SK-N-SH (cell line): ENCODE results near the gene ATP1A2. TPM values are rescaled to one million over a fixed set of nuclear protein-coding genes. Genes with fewer than 3 reads are reported as not detected.

ENCODE experiments used
- CTCF ChIA-PET: fragments of 300-600, 350-600 bp; formaldehyde crosslinking; extraction: SDS; loops from one replicate; lab custom pipeline; 2021; lab: Yijun Ruan, JAX
- POLR2A ChIA-PET: fragments of 350-600 bp; sonication (Branson Sonifier 250); formaldehyde crosslinking; extraction: SDS; loops from one replicate; lab custom pipeline; 2020; ENCODE audit warnings: antibody characterized with exemption, inconsistent platforms; lab: Yijun Ruan, JAX
- DNase-seq: peaks from one replicate; pipeline ENCODE4 v3.0.0; 2012
- H2AFZ ChIP-seq: fragments of 200-600 bp; sonication (generic); 2 replicates; pipeline ENCODE4 v1.8.1; 2016; ENCODE audit warnings: antibody characterized with exemption, mild to moderate bottlenecking, low read depth
- H3F3A ChIP-seq: fragments of 200-600 bp; sonication (generic); replicated peaks from 2 replicates; pipeline ENCODE3; 2016; ENCODE audit warnings: antibody characterized with exemption, mild to moderate bottlenecking; ENCODE audit not compliant: insufficient read depth
- H3K27ac ChIP-seq, 2 experiments: fragments of 200-500 bp in 1 of 2; fragments of 200-600 bp in 1 of 2; sonication (Bioruptor generic) in 1 of 2; sonication (generic), shearing (Covaris generic) in 1 of 2; 2 replicates each; pipeline versions ENCODE4 v1.5.1 to v1.6.1; 2014 to 2016; ENCODE audit warnings: low read depth in 2 of 2, inconsistent platforms in 1 of 2, low read length in 1 of 2, mild to moderate bottlenecking in 1 of 2, mixed read lengths in 1 of 2
- H3K27me3 ChIP-seq: fragments of 200-600 bp; sonication (generic), shearing (Covaris generic); 2 replicates; pipeline ENCODE4 v1.6.1; 2016; ENCODE audit warnings: mixed run types; ENCODE audit not compliant: insufficient read depth
- H3K36me3 ChIP-seq, 2 experiments: fragments of 200-500 bp in 1 of 2; fragments of 200-600 bp in 1 of 2; sonication (Bioruptor generic) in 1 of 2; sonication (generic) in 1 of 2; replicated peaks in 1 of 2; 2 replicates each; pipeline versions ENCODE3 to v1.5.1; 2014 to 2016; ENCODE audit warnings: low read length in 1 of 2, mild to moderate bottlenecking in 1 of 2; ENCODE audit not compliant: insufficient read depth in 2 of 2, control insufficient read depth in 1 of 2
- H3K4me1 ChIP-seq, 2 experiments: fragments of 200-500 bp in 1 of 2; fragments of 200-600 bp in 1 of 2; sonication (Bioruptor generic) in 1 of 2; sonication (generic), shearing (Covaris generic) in 1 of 2; 2 replicates each; pipeline versions ENCODE4 v1.5.1 to v1.6.1; 2014 to 2016; ENCODE audit warnings: low read depth in 1 of 2, low read length in 1 of 2, mixed run types in 1 of 2; ENCODE audit not compliant: insufficient read depth in 2 of 2, control insufficient read depth in 1 of 2
- H3K4me2 ChIP-seq: fragments of 200-600 bp; sonication (generic), shearing (Covaris generic); 2 replicates; pipeline ENCODE4 v1.6.1; 2017; ENCODE audit warnings: mixed run types
- H3K4me3 ChIP-seq, 2 experiments: fragments of 200-500 bp in 1 of 2; fragments of 200-600 bp in 1 of 2; sonication (Bioruptor generic) in 1 of 2; sonication (generic), shearing (Covaris generic) in 1 of 2; 2 replicates each; pipeline versions ENCODE4 v1.5.1 to v1.8.1; 2014 to 2016; ENCODE audit warnings: low read depth in 2 of 2, inconsistent platforms in 1 of 2, low read length in 1 of 2, mild to moderate bottlenecking in 1 of 2, mixed read lengths in 1 of 2, moderate library complexity in 1 of 2
- H3K79me2 ChIP-seq: fragments of 200-600 bp; sonication (generic); 2 replicates; pipeline ENCODE4 v1.8.1; 2017; ENCODE audit warnings: mild to moderate bottlenecking; ENCODE audit not compliant: insufficient read depth
- H3K9ac ChIP-seq: fragments of 200-600 bp; sonication (generic); 2 replicates; pipeline ENCODE4 v1.6.1; 2017; ENCODE audit warnings: mixed run types
- H3K9me2 ChIP-seq: fragments of 200-600 bp; sonication (generic); 2 replicates; pipeline ENCODE4 v1.6.1; 2017; ENCODE audit warnings: mixed run types
- H3K9me3 ChIP-seq: fragments of 200-600 bp; sonication (generic); 2 replicates; pipeline ENCODE4 v1.6.1; 2017; ENCODE audit warnings: mixed run types, mild to moderate bottlenecking, moderate library complexity
- H4K20me1 ChIP-seq: fragments of 200-600 bp; sonication (generic); 2 replicates; pipeline ENCODE4 v1.6.1; 2017; ENCODE audit warnings: mild to moderate bottlenecking, mixed run types; ENCODE audit not compliant: insufficient read depth
- CHD2 ChIP-seq: fragments of 150-350 bp; IDR thresholded peaks from 2 replicates; pipeline ENCODE4 v1.6.1; 2018; ENCODE audit warnings: low read length; ENCODE audit not compliant: partially characterized antibody
- CTCF ChIP-seq: fragments of 200-600 bp; sonication (generic); IDR thresholded peaks from 2 replicates; pipeline ENCODE4 v1.6.1; 2017; ENCODE audit warnings: antibody characterized with exemption, mild to moderate bottlenecking, moderate library complexity
- FOXJ3 ChIP-seq: sonication (generic); formaldehyde crosslinking; IDR thresholded peaks from 2 replicates; pipeline ENCODE4 v1.5.1; 2020; ENCODE audit warnings: mild to moderate bottlenecking, missing genetic modification reagents
- FOXM1 ChIP-seq: IDR thresholded peaks from 2 replicates; pipeline ENCODE4 v1.4.0; 2012; ENCODE audit warnings: low read depth, mild to moderate bottlenecking
- GABPA ChIP-seq: IDR thresholded peaks from 2 replicates; pipeline ENCODE4 v1.4.0; 2012; ENCODE audit warnings: low read depth, mild to moderate bottlenecking
- MXI1 ChIP-seq: IDR thresholded peaks from 2 replicates; pipeline ENCODE4 v1.6.1; 2012; ENCODE audit warnings: mild to moderate bottlenecking, low read depth, low read length, improper control_type of control experiment
- NFIC ChIP-seq: IDR thresholded peaks from 2 replicates; pipeline ENCODE4 v1.4.0; 2012; ENCODE audit warnings: borderline replicate concordance
- POLR2AphosphoS5 ChIP-seq: IDR thresholded peaks from 2 replicates; pipeline ENCODE4 v1.6.1; 2012; ENCODE audit warnings: low read depth, low read length
- REST ChIP-seq: IDR thresholded peaks from 2 replicates; pipeline ENCODE4 v1.6.1; 2012; ENCODE audit warnings: mild to moderate bottlenecking, low read depth, low read length, moderate library complexity
- TAF1 ChIP-seq: IDR thresholded peaks from 2 replicates; pipeline ENCODE4 v1.6.1; 2012; ENCODE audit warnings: low read depth, mild to moderate bottlenecking, low read length, moderate library complexity, borderline replicate concordance
- TEAD4 ChIP-seq: IDR thresholded peaks from 2 replicates; pipeline ENCODE4 v1.4.0; 2012; ENCODE audit warnings: mild to moderate bottlenecking, borderline replicate concordance; ENCODE audit not compliant: insufficient read depth
- USF1 ChIP-seq: IDR thresholded peaks from 2 replicates; pipeline ENCODE4 v1.4.0; 2012; ENCODE audit warnings: low read depth, borderline replicate concordance
- ZBTB33 ChIP-seq: IDR thresholded peaks from 2 replicates; pipeline ENCODE4 v1.4.0; 2012; ENCODE audit warnings: low read depth, borderline replicate concordance
- WGBS: methylation state at CpG from one replicate; pipeline ENCODE4 v1.1.6; 2017; ENCODE audit warnings: low lambda C conversion rate; 5-methylcytosine and 5-hydroxymethylcytosine counted together
- polyA plus RNA-seq, 3 experiments: library from polyadenylated mRNA; depleted of rRNA; stranded (reverse); fragments of >200 nt; gene quantifications; 2 replicates each; pipeline ENCODE4 v1.2.3, GENCODE V29; 2012
- TF ChIP-seq, protein P1 (sequence below): fragments of 150-350 bp; IDR thresholded peaks from 2 replicates; pipeline ENCODE4 v1.6.1; 2017; ENCODE audit warnings: antibody characterized with exemption, low read length, low read depth, borderline replicate concordance
- TF ChIP-seq, protein P2 (sequence below): IDR thresholded peaks from 2 replicates; pipeline ENCODE4 v1.4.0; 2012; ENCODE audit warnings: low read depth

Gene ATP1A2
- polyA plus RNA-seq, 1 of the 3 experiments (the other 2 are of a cell fraction) = 0.07 TPM

DNA sequence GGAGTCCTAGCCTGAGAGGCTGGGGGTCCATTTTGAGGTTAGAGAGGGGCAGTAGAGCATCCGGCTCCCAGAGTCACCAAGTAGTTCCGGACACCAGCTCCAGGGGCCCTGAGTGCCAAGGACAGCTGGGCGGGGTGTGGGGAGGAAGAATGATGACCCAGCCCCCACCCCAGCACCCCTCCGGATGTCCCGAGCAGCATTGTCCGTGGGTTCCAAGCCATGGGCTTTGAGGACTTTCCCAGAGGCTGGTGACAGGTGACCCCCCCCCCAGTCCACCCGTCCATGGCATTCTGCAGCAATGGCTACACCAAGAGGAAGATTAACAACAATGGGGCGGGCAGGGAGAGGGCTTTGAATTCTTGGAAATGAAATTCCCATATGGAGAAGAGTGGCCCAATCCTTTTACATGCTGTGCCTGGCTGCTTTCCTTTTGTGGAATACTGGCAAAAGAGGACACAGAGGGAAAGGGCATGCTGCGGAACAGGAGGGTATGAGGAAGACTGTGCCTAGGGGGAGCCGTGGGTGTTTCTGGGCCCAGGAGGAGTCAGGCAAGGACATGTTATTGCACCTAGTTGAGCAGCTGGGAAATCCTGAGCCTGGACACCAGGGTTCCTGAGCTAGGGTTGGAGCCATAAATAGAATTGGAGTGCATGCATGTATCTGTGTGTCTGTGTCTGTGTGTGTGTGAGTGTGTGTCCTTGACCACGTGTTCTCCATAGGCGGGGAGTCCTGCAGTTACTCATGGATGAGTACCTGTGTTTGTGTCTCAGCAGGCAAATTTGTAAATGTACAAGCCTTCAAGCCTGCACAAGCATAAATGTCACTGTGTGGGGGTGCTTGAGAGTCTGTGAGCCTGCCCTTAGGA, 956 bp downstream of the ATP1A2 start (continued):
- TF ChIP-seq REST (no peak), ZBTB33 (no peak), USF1 (no peak)

DNA sequence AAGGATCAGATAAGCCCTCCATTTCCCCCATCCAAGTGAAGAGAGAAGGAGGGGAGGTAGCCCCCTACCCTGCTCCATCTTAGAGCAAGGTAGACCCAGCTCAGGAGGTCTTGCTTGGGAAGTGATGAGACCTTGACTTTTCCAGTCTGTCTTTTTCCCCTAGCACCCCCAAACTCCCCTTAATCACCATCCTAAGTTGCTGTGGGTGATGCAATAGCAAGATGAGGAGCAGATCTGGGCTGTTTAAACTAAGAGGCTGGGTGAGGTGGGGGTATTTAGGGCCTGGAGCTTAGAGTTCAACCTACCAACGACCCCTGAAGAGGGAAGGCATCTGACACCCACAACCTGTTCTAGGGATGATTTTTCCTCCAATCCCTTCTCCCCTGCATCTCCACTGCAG, 1.7 kb downstream of the ATP1A2 start:
- 17% methylated on average over 1 of the region's 1 CpG for WGBS
- no peak overlapping the region for H3K4me3 ChIP-seq
- TF ChIP-seq FOXJ3 (CRISPR knock-in tag) (no peak), FOXM1 (no peak), TAF1 (no peak), NFIC (no peak), MXI1 (no peak), CTCF (no peak), POLR2AphosphoS5 (no peak), CHD2 (no peak), ZBTB33 (no peak), USF1 (no peak), GABPA (no peak), TEAD4 (no peak)
- TF ChIP-seq, protein P1, sequence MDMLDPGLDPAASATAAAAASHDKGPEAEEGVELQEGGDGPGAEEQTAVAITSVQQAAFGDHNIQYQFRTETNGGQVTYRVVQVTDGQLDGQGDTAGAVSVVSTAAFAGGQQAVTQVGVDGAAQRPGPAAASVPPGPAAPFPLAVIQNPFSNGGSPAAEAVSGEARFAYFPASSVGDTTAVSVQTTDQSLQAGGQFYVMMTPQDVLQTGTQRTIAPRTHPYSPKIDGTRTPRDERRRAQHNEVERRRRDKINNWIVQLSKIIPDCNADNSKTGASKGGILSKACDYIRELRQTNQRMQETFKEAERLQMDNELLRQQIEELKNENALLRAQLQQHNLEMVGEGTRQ = no peak
- TF ChIP-seq, protein P2, sequence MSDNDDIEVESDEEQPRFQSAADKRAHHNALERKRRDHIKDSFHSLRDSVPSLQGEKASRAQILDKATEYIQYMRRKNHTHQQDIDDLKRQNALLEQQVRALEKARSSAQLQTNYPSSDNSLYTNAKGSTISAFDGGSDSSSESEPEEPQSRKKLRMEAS = no peak

More for the DNA sequence above, 1.7 kb downstream of the ATP1A2 start:
- Histone ChIP-seq H3K9me3 (no peaks in the 10 kb centered on the region), H3K27me3 (peaks cover 11% of the 10 kb centered on the region; the same call in 1 of the 2 replicates), H3K4me1 (no peaks in the 10 kb centered on the region), H4K20me1 (no peaks in the 10 kb centered on the region), H3K27ac (no peak overlapping the region), H2AFZ (no peak overlapping the region), H3K9ac (no peak overlapping the region), H3K79me2 (no peaks in the 10 kb centered on the region), H3K9me2 (no peaks in the 10 kb centered on the region), H3K36me3 (no peaks in the 10 kb centered on the region), H3F3A (no peaks in the 10 kb centered on the region), H3K4me2 (no peak overlapping the region)
- POLR2A ChIA-PET = no interaction called here
- no peak for DNase-seq
- CTCF ChIA-PET = interaction anchor here (0.6 to 4.0 kb wide), 7 partner anchors 8 to 135 kb away, joined by 3 to 18 read pairs (median 4); no protein-coding TSS in a partner anchor
